ENCODE results near the gene HRG.

DNA sequence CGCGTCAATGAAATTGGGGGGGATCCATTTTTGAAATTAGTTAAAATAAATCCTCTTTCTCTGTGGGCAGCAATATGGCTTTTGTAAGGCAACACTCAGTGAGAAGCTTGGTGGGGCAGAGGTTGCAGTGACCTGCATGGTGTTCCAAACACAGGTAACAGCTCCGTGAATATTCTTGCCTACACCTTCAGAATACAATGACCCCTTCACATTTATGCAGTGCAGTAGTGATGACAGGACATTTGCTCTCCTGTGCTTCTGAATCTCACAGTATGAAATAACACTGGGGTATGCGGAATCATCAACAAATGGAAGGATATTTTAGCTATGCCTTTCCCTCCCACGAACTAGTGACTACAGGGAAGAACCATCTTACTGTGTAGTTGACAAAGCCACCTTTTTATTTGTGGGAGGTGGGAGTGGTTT is 46.0 kb upstream of the HRG start:
- TF ChIP-seq, protein P1, sequence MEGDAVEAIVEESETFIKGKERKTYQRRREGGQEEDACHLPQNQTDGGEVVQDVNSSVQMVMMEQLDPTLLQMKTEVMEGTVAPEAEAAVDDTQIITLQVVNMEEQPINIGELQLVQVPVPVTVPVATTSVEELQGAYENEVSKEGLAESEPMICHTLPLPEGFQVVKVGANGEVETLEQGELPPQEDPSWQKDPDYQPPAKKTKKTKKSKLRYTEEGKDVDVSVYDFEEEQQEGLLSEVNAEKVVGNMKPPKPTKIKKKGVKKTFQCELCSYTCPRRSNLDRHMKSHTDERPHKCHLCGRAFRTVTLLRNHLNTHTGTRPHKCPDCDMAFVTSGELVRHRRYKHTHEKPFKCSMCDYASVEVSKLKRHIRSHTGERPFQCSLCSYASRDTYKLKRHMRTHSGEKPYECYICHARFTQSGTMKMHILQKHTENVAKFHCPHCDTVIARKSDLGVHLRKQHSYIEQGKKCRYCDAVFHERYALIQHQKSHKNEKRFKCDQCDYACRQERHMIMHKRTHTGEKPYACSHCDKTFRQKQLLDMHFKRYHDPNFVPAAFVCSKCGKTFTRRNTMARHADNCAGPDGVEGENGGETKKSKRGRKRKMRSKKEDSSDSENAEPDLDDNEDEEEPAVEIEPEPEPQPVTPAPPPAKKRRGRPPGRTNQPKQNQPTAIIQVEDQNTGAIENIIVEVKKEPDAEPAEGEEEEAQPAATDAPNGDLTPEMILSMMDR (IDR thresholded peaks at IDR 0.05) = no peak
- TF ChIP-seq EZH2 (IDR thresholded peaks at IDR 0.05; ENCODE audit: borderline replicate concordance, insufficient read depth, low read depth, low read length, poor library complexity, severe bottlenecking) = no peak
